Esophagus squamous epithelium (tissue), 4 donors: ENCODE results near the gene KLF14.

Source experiments
- POLR2A ChIP-seq, 4 donors: fragments of 450-650 bp; IDR thresholded peaks; one replicate each; pipeline ENCODE4 v1.6.1; 2017; ENCODE audit warnings: antibody characterized with exemption in 4 of 4, mild to moderate bottlenecking in 4 of 4, moderate library complexity in 3 of 4
- TF ChIP-seq, protein P1 (sequence below), 6 experiments: fragments of 450-650 bp in 4 of 6; fragments of 200-600 bp in 2 of 6; sonication (generic) in 2 of 6; IDR thresholded peaks; one replicate each; pipeline ENCODE4 v1.5.1; 2016 to 2019; ENCODE audit warnings: antibody characterized with exemption in 6 of 6, mild to moderate bottlenecking in 4 of 6, moderate library complexity in 4 of 6

DNA sequence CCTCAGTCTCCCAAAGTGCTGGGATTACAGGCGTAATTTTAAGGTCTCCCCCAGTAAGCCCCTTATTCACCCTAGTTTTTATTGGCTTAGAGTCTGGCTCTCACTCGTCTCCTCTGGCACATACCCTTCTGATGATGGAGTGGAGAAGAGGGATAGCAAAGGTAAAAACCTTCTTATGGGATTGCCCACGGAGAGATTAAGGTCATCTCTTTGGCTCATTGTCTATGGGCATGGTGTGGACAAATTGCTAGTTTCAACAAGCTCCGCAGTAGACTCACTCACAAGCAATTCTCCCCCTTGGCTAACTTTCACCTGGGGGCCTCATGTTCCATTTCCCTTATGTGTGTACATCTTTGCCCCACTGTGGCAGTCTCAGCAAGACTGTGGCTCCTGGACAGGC is 25.2 kb downstream of the KLF14 start:
- TF ChIP-seq POLR2A (IDR thresholded peaks at IDR 0.05), result no peak
- TF ChIP-seq, protein P1, sequence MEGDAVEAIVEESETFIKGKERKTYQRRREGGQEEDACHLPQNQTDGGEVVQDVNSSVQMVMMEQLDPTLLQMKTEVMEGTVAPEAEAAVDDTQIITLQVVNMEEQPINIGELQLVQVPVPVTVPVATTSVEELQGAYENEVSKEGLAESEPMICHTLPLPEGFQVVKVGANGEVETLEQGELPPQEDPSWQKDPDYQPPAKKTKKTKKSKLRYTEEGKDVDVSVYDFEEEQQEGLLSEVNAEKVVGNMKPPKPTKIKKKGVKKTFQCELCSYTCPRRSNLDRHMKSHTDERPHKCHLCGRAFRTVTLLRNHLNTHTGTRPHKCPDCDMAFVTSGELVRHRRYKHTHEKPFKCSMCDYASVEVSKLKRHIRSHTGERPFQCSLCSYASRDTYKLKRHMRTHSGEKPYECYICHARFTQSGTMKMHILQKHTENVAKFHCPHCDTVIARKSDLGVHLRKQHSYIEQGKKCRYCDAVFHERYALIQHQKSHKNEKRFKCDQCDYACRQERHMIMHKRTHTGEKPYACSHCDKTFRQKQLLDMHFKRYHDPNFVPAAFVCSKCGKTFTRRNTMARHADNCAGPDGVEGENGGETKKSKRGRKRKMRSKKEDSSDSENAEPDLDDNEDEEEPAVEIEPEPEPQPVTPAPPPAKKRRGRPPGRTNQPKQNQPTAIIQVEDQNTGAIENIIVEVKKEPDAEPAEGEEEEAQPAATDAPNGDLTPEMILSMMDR (IDR thresholded peaks at IDR 0.05), result no peak
